Natural killer cell (primary cell): ENCODE results near the gene MCF2L. TPM values are rescaled to one million over a fixed set of nuclear protein-coding genes. Genes with fewer than 3 reads are reported as not detected.

Experiments
- ATAC-seq, 3 donors: fragments of 150-1000 bp in 2 of 3; fragments of 200-7000 bp in 1 of 3; cut with Tn5 transposase; 1 replicate in 1 of 3; 2 replicates in 2 of 3; pipeline ENCODE4 v1.10.0; 2021; ENCODE audit warnings: mild to moderate bottlenecking in 2 of 3, moderate library complexity in 2 of 3
- DNase-seq, 2 donors: peaks; one replicate each; pipeline versions ENCODE4 v3.0.0 to v3.0.0-alpha.2; 2013 to 2021; ENCODE audit warnings: mixed read lengths in 1 of 2
- H3K27ac ChIP-seq: one replicate; pipeline ENCODE4 v1.5.1; 2013; ENCODE audit warnings: mild to moderate bottlenecking, low read length
- H3K27me3 ChIP-seq: one replicate; pipeline ENCODE4 v1.6.1; 2013; ENCODE audit warnings: low read length; ENCODE audit not compliant: control insufficient read depth, insufficient read depth
- H3K36me3 ChIP-seq: one replicate; pipeline ENCODE4 v1.6.1; 2013; ENCODE audit warnings: low read length; ENCODE audit not compliant: control insufficient read depth, insufficient read depth
- H3K4me1 ChIP-seq: one replicate; pipeline ENCODE4 v1.6.1; 2013; ENCODE audit warnings: low read length; ENCODE audit not compliant: control insufficient read depth, insufficient read depth
- H3K4me3 ChIP-seq: one replicate; pipeline ENCODE4 v1.5.1; 2013; ENCODE audit warnings: low read length
- H3K9me3 ChIP-seq: one replicate; pipeline ENCODE4 v1.6.1; 2013; ENCODE audit warnings: low read length; ENCODE audit not compliant: control insufficient read depth, insufficient read depth
- H3K27ac Mint-ChIP-seq, 2 donors: one replicate each; pipeline ENCODE4 v1.8.0; 2022; ENCODE audit warnings: mild to moderate bottlenecking in 2 of 2, mixed read lengths in 2 of 2, moderate library complexity in 1 of 2
- H3K27me3 Mint-ChIP-seq, 2 donors: one replicate each; pipeline ENCODE4 v1.8.0; 2022; ENCODE audit warnings: low read depth in 2 of 2, mixed read lengths in 2 of 2
- H3K36me3 Mint-ChIP-seq: one replicate; pipeline ENCODE4 v1.8.0; 2022; ENCODE audit warnings: mixed read lengths
- H3K4me1 Mint-ChIP-seq, 2 donors: one replicate each; pipeline ENCODE4 v1.8.0; 2022; ENCODE audit warnings: mixed read lengths in 2 of 2
- H3K4me3 Mint-ChIP-seq: one replicate; pipeline ENCODE4 v1.8.0; 2022; ENCODE audit warnings: mild to moderate bottlenecking, moderate library complexity, mixed read lengths
- H3K9me3 Mint-ChIP-seq, 2 donors: one replicate each; pipeline ENCODE4 v1.8.0; 2022; ENCODE audit warnings: mixed read lengths in 2 of 2
- CTCF ChIP-seq: fragments of 200-600 bp; IDR thresholded peaks from one replicate; pipeline ENCODE4 v1.8.0; 2022; ENCODE audit warnings: antibody characterized with exemption
- WGBS: methylation state at CpG from one replicate; pipeline ENCODE4 v1.1.7; 2013; ENCODE audit warnings: missing lambda C conversion rate; ENCODE audit not compliant: insufficient coverage; 5-methylcytosine and 5-hydroxymethylcytosine counted together
- intact Hi-C: fragments of 100-400 bp; cut with micrococcal nuclease; formaldehyde crosslinking; loops from one replicate; pipeline ENCODE4 v1.14.2; 2022
- total RNA-seq, 4 donors: library from RNA; stranded (reverse); fragments of 120-200 nt in 1 of 4; gene quantifications; one replicate each; pipeline versions ENCODE4 v1.2.3 to v1.2.4, GENCODE V29; 2013 to 2022

MCF2L gene
- total RNA-seq, 3 donors from 2014 or later (not counting 1 experiment from before 2014, with no cell fraction given): 1.7 to 3.0 (median 3.0) TPM

DNA sequence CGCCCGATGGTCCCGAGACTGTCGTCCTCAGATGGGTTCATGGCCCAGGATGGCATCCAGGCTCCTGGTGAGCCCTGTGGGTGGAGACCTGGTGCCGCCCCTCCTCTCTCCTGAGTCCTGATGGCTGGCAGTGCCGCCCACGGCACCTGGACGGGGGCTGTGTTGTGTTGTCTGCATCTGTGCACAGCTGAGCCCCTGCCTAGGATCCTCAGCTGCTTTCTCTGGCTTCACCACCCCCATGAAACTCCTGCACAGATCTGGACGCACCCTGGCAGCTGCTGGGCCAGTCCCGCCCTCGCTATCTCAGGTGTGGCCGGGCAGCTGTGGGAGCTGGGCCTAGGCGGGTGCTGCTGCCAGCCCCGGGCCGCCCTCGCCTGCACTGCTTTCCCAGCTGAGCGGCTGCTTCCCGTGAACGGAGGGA lies 27.7 kb downstream of the MCF2L start:
- H3K27me3 ChIP-seq: no peaks in the 10 kb centered on the region
- no peaks in the 10 kb centered on the region for H3K36me3 ChIP-seq
- ATAC-seq (no peak), DNase-seq (no peak)
- Mint-ChIP-seq H3K36me3 (no peaks in the 10 kb centered on the region), H3K4me3 (no peak overlapping the region), H3K27me3 (peaks cover 14 to 28% of the 10 kb centered on the region in 2 donors), H3K9me3 (no peaks in the 10 kb centered on the region), H3K4me1 (no peaks in the 10 kb centered on the region), H3K27ac (no peak overlapping the region)
- no peak overlapping the region for H3K27ac ChIP-seq
- WGBS: 95% methylated on average over 19 of the region's 19 CpGs
- H3K4me3 ChIP-seq: no peak overlapping the region
- TF ChIP-seq CTCF: no peak
- peaks cover 6% of the 10 kb centered on the region for H3K4me1 ChIP-seq
- no peaks in the 10 kb centered on the region for H3K9me3 ChIP-seq
- intact Hi-C loops: no loop called here

DNA sequence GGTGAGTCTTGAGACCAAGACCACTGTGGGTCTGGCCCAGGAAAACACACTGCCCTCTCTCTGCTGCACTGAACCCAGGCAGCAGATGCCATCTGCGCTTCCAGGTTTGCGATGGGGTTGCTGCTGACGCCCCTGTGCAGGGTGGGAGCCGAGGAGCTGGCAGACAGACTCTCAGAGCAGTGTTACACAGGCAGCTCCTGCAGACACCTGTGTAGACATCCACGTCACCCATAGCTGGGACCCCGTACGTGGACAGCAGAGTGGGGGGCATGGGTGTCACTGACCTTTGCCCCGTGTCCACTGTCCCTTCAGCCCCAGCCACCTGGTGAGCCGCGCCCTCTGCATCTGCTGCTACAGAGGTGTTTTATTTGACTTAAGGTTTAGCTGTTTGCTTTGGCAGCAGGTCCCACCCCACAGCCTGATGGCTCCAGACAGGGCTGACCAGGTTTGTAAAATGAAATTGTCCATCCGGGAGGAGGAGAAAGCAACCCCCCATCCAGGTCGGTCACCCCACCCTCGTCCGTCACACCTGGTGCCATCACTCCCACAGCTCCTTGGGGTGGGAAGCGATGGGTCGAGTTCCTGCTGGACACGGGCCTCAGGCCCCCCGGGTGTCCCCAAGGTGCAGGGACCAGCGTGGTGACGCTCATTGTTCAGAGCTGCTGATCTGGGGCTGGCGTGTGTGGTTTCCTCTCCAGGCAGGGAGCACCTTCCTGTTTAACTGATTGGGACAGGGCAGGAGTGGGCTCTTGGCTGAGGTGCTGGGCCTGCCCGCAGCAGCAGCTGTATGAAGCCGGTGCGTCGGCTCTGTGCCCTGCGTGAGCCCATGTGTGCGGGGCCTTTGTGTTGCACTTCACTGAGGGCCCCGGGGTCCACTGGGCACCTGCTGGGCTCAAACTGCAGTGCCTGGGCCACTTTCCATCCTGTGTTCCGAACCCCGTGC lies 28.4 kb downstream of the MCF2L start:
- Mint-ChIP-seq H3K9me3 (no peaks in the 10 kb centered on the region), H3K36me3 (no peaks in the 10 kb centered on the region), H3K4me3 (no peak overlapping the region), H3K27me3 (peaks cover 18 to 24% of the 10 kb centered on the region in 2 donors), H3K4me1 (no peaks in the 10 kb centered on the region), H3K27ac (no peak overlapping the region)
- H3K36me3 ChIP-seq: no peaks in the 10 kb centered on the region
- no peaks in the 10 kb centered on the region for H3K27me3 ChIP-seq
- WGBS: 50% methylated on average over 30 of the region's 30 CpGs
- DNase-seq: no peak
- H3K4me3 ChIP-seq: no peak overlapping the region
- TF ChIP-seq CTCF: no peak
- ATAC-seq: no peak
- H3K27ac ChIP-seq: no peak overlapping the region
- H3K4me1 ChIP-seq: peaks cover 6% of the 10 kb centered on the region
- no peaks in the 10 kb centered on the region for H3K9me3 ChIP-seq
- intact Hi-C loops: no loop called here

- no peak overlapping the region for H3K4me3 ChIP-seq
- no peak for TF ChIP-seq CTCF
- DNase-seq (no peak), ATAC-seq (no peak)
- peaks cover 18 to 23% of the 10 kb centered on the region in 2 donors for H3K27me3 Mint-ChIP-seq
- 88% methylated on average over 23 of the region's 23 CpGs for WGBS
- no peak overlapping the region for H3K4me3 Mint-ChIP-seq
- H3K9me3 Mint-ChIP-seq: no peaks in the 10 kb centered on the region
- no peak overlapping the region for H3K27ac Mint-ChIP-seq
- H3K9me3 ChIP-seq: no peaks in the 10 kb centered on the region
- no peak overlapping the region for H3K27ac ChIP-seq
- intact Hi-C loops: no loop called here
- no peaks in the 10 kb centered on the region for H3K4me1 Mint-ChIP-seq
- H3K4me1 ChIP-seq: peaks cover 6% of the 10 kb centered on the region
- H3K36me3 ChIP-seq: no peaks in the 10 kb centered on the region
- H3K27me3 ChIP-seq: no peaks in the 10 kb centered on the region
- no peaks in the 10 kb centered on the region for H3K36me3 Mint-ChIP-seq
Observed at GRCh38 chr13:112998521-112999280, 29.7 kb downstream of the MCF2L start.
